ENCODE measurements around the gene TBC1D22A. TPM values are rescaled to one million over a fixed set of nuclear protein-coding genes. Genes with fewer than 3 reads are reported as not detected.

The TBC1D22A gene
- total and polyA plus RNA-seq, 10 of the 15 experiments (the other 5 are each of a cell fraction or from before 2014, with no cell fraction given), result 0.63 to 44.7 (median 27.4) TPM

DNA sequence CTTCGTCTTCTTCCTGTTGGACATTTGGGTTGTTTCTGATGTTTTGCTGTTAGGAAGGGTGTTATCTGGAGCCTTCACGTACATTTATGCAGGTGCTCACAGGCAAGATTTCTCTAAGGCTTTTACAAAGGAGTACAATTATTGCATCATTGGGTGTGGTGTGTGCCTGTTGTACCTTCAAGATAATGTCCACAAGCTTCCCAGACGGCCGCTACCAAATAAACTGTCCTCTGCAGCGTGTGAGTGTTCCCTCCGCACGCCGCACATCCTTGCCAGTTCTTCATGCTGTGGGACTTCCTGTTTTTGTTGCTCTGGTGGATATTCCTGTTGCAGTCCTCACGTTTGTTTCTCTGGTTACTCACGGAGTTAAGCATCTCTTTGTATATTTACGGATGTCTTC, 133.3 kb downstream of the TBC1D22A start:
- ChIA-PET CTCF (interaction anchor here (1.0 to 1.2 kb wide), 2 partner anchors 10 to 30 kb away, joined by 3 read pairs; no protein-coding TSS in a partner anchor), POLR2A (no interaction called here), RAD21 (ENCODE audit: unreplicated experiment) (no interaction called here), SMC1A (ENCODE audit: uncharacterized antibody, unreplicated experiment) (no interaction called here)
- no peaks in the 10 kb centered on the region for H3K27me3 ChIP-seq (replicated peaks in 1 of 2; ENCODE audit: control insufficient read depth in 2 of 2, insufficient read depth in 2 of 2, low read length in 1 of 2)
- H3K4me2 ChIP-seq (ENCODE audit: control insufficient read depth, insufficient read depth), result no peak overlapping the region
- H3K4me1 ChIP-seq (ENCODE audit: control insufficient read depth, insufficient read depth, low read length), result no peaks in the 10 kb centered on the region
- no peaks in the 10 kb centered on the region; the same call in 1 of the 2 replicates for H3K79me2 ChIP-seq (ENCODE audit: control insufficient read depth, insufficient read depth, low read length)
- H3K9ac ChIP-seq (ENCODE audit: control insufficient read depth, insufficient read depth, low read length), result no peak overlapping the region
- H3K27ac ChIP-seq (ENCODE audit: control insufficient read depth, insufficient read depth), result no peak overlapping the region
- H3K36me3 ChIP-seq (ENCODE audit: control insufficient read depth in 2 of 2, insufficient read depth in 2 of 2, low read length in 1 of 2), result peaks cover 36 to 50% of the 10 kb centered on the region in 2 experiments
- in situ Hi-C loops (cut with MboI) (no loop called here), intact Hi-C loops (cut with micrococcal nuclease; ENCODE audit: unreplicated experiment) (no loop called here)
- 93% methylated on average over 11 of the region's 11 CpGs for WGBS (ENCODE audit: insufficient coverage, insufficient replicate concordance, low lambda C conversion rate, missing lambda C conversion rate)
- TF ChIP-seq FOXK2 (IDR thresholded peaks at IDR 0.05) (no peak), SREBF2 (IDR thresholded peaks at IDR 0.05; ENCODE audit: low read length) (no peak), SPI1 (IDR thresholded peaks at IDR 0.05; ENCODE audit: borderline replicate concordance, insufficient read depth, low read depth, low read length) (peak; percentile 33; the same call in 1 of the 2 replicates), ZNF274 (IDR thresholded peaks at IDR 0.05; ENCODE audit: insufficient read depth, insufficient read length) (no peak)
- no TSS peak for BruUV-seq (replicated peaks)
- ATAC-seq, result no peak
- no peak for FAIRE-seq
- no peaks in the 10 kb centered on the region for H4K20me1 ChIP-seq (ENCODE audit: control insufficient read depth, insufficient read depth)
- H3K4me3 ChIP-seq, result no peak overlapping the region
- DNase-seq (ENCODE audit: low read depth, low spot score), result no peak
- no peaks in the 10 kb centered on the region for H3K9me3 ChIP-seq (replicated peaks; ENCODE audit: control insufficient read depth, insufficient read depth, low read length)
- H2AFZ ChIP-seq (ENCODE audit: control insufficient read depth, low read depth, low read length), result no peak overlapping the region

DNA sequence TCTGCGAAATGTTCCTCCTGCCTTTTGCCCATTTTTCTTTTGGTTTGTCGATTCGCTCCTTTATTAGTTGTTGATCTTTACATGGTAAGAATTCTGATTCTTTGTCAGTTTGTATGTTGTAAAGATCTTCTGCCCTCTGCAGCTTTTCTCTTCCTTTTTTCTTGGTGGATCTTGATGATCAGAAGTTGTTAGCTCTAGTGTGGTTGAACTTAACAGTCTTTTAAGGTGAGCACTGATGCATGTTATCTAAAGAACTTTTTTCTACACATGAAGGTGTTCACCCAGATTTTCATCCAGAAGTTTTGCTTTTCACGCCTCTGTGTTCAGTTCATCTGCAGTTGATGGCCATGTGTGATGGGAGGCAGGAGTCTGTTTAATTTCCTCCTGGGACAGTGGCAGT, 133.7 kb downstream of the TBC1D22A start:
- CTCF ChIA-PET, result interaction anchor here (1.0 to 1.2 kb wide), 2 partner anchors 10 to 31 kb away, joined by 3 read pairs; no protein-coding TSS in a partner anchor
- intact Hi-C loops (cut with micrococcal nuclease; ENCODE audit: unreplicated experiment), result no loop called here
- TF ChIP-seq EED (IDR thresholded peaks at IDR 0.05; ENCODE audit: low read depth) (no peak), RFX5 (IDR thresholded peaks at IDR 0.05; ENCODE audit: low read depth, low read length) (no peak), PAX5 (IDR thresholded peaks at IDR 0.05; ENCODE audit: borderline replicate concordance, low read depth, low read length) (no peak), ZNF217 (IDR thresholded peaks at IDR 0.05) (no peak), GABPA (IDR thresholded peaks at IDR 0.05; ENCODE audit: low read depth) (no peak), SPI1 (IDR thresholded peaks at IDR 0.05; ENCODE audit: borderline replicate concordance, insufficient read depth, low read depth, low read length) (no peak)
- TF ChIP-seq, protein P1, sequence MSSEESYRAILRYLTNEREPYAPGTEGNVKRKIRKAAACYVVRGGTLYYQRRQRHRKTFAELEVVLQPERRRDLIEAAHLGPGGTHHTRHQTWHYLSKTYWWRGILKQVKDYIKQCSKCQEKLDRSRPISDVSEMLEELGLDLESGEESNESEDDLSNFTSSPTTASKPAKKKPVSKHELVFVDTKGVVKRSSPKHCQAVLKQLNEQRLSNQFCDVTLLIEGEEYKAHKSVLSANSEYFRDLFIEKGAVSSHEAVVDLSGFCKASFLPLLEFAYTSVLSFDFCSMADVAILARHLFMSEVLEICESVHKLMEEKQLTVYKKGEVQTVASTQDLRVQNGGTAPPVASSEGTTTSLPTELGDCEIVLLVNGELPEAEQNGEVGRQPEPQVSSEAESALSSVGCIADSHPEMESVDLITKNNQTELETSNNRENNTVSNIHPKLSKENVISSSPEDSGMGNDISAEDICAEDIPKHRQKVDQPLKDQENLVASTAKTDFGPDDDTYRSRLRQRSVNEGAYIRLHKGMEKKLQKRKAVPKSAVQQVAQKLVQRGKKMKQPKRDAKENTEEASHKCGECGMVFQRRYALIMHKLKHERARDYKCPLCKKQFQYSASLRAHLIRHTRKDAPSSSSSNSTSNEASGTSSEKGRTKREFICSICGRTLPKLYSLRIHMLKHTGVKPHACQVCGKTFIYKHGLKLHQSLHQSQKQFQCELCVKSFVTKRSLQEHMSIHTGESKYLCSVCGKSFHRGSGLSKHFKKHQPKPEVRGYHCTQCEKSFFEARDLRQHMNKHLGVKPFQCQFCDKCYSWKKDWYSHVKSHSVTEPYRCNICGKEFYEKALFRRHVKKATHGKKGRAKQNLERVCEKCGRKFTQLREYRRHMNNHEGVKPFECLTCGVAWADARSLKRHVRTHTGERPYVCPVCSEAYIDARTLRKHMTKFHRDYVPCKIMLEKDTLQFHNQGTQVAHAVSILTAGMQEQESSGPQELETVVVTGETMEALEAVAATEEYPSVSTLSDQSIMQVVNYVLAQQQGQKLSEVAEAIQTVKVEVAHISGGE (CRISPR knock-in tag; IDR thresholded peaks at IDR 0.05), result no peak
- TF ChIP-seq, protein P2, sequence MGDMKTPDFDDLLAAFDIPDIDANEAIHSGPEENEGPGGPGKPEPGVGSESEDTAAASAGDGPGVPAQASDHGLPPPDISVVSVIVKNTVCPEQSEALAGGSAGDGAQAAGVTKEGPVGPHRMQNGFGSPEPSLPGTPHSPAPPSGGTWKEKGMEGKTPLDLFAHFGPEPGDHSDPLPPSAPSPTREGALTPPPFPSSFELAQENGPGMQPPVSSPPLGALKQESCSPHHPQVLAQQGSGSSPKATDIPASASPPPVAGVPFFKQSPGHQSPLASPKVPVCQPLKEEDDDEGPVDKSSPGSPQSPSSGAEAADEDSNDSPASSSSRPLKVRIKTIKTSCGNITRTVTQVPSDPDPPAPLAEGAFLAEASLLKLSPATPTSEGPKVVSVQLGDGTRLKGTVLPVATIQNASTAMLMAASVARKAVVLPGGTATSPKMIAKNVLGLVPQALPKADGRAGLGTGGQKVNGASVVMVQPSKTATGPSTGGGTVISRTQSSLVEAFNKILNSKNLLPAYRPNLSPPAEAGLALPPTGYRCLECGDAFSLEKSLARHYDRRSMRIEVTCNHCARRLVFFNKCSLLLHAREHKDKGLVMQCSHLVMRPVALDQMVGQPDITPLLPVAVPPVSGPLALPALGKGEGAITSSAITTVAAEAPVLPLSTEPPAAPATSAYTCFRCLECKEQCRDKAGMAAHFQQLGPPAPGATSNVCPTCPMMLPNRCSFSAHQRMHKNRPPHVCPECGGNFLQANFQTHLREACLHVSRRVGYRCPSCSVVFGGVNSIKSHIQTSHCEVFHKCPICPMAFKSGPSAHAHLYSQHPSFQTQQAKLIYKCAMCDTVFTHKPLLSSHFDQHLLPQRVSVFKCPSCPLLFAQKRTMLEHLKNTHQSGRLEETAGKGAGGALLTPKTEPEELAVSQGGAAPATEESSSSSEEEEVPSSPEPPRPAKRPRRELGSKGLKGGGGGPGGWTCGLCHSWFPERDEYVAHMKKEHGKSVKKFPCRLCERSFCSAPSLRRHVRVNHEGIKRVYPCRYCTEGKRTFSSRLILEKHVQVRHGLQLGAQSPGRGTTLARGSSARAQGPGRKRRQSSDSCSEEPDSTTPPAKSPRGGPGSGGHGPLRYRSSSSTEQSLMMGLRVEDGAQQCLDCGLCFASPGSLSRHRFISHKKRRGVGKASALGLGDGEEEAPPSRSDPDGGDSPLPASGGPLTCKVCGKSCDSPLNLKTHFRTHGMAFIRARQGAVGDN (IDR thresholded peaks at IDR 0.05), result no peak

More for the DNA sequence above, 133.7 kb downstream of the TBC1D22A start:
- H3K27ac ChIP-seq (ENCODE audit: control insufficient read depth, insufficient read depth), result no peak overlapping the region
- H3K9me3 ChIP-seq (replicated peaks; ENCODE audit: control insufficient read depth, insufficient read depth, low read length), result no peaks in the 10 kb centered on the region
- WGBS (ENCODE audit: insufficient coverage, insufficient replicate concordance, low lambda C conversion rate, missing lambda C conversion rate), result 72% methylated on average over 4 of the region's 4 CpGs
- H3K4me3 ChIP-seq, result no peak overlapping the region
- H3K4me2 ChIP-seq (ENCODE audit: control insufficient read depth, insufficient read depth), result no peak overlapping the region
- ChIA-PET POLR2A (no interaction called here), SMC1A (ENCODE audit: uncharacterized antibody, unreplicated experiment) (interaction anchor here (1.8 kb wide), 1 partner anchor 19 kb away, joined by 4 read pairs; no protein-coding TSS in a partner anchor), RAD21 (ENCODE audit: unreplicated experiment) (no interaction called here)
- H3K79me2 ChIP-seq (ENCODE audit: control insufficient read depth, insufficient read depth, low read length), result no peaks in the 10 kb centered on the region; the same call in 1 of the 2 replicates
- no peaks in the 10 kb centered on the region for H3K27me3 ChIP-seq (replicated peaks in 1 of 2; ENCODE audit: control insufficient read depth in 2 of 2, insufficient read depth in 2 of 2, low read length in 1 of 2)
- H4K20me1 ChIP-seq (ENCODE audit: control insufficient read depth, insufficient read depth), result no peaks in the 10 kb centered on the region
- ATAC-seq (no peak), FAIRE-seq (no peak), DNase-seq (ENCODE audit: low read depth, low spot score) (no peak)
- H3K4me1 ChIP-seq (ENCODE audit: control insufficient read depth, insufficient read depth, low read length), result no peaks in the 10 kb centered on the region
- no peak overlapping the region for H3K9ac ChIP-seq (ENCODE audit: control insufficient read depth, insufficient read depth, low read length)
- no peak overlapping the region for H2AFZ ChIP-seq (ENCODE audit: control insufficient read depth, low read depth, low read length)
- no TSS peak for BruUV-seq (replicated peaks)
- H3K36me3 ChIP-seq (ENCODE audit: control insufficient read depth in 2 of 2, insufficient read depth in 2 of 2, low read length in 1 of 2), result peaks cover 34 to 51% of the 10 kb centered on the region in 2 experiments
- in situ Hi-C loops (cut with MboI), result no loop called here

All from GM12878 (cell line).